ENCODE measurements around the gene CLCN6.

CLCN6 gene
- 19.5 to 43.0 (median 25.0) reads per million in 9 experiments for total RNA-seq

GRCh38 chr1:11805422-11806306 lies at the start of gene CLCN6, which contains the start of gene MTHFR:
Gene CLCN6 (plus strand): TSS chr1:11806191. CDS start chr1:11806263, 72 bp downstream.
Gene MTHFR (minus strand): TSS chr1:11805964. CDS start chr1:11803116, 2,848 bp downstream.
- H3K4me1 Mint-ChIP-seq (ENCODE audit: low read depth in 2 of 2) = peaks cover 46 to 53% of the 10 kb centered on the region in 2 donors
- ATAC-seq (replicated peaks) (peak; percentile 84), DNase-seq (peak; percentile 96 to 97 (median 96))
- H3K36me3 Mint-ChIP-seq (ENCODE audit: insufficient read depth) = peaks cover 24% of the 10 kb centered on the region
- no peaks in the 10 kb centered on the region for H3K9me3 Mint-ChIP-seq
- H3K27ac Mint-ChIP-seq = peak within 1 kb of the TSS; percentile 92 to 94
- H3K4me3 Mint-ChIP-seq = peak within 1 kb of the TSS; percentile 92 to 96
- no peaks in the 10 kb centered on the region for H3K27me3 Mint-ChIP-seq

- H3K4me1 Mint-ChIP-seq (ENCODE audit: low read depth in 2 of 2) = peaks cover 10 to 11% of the 10 kb centered on the region in 2 donors
- no peak for DNase-seq
- H3K36me3 Mint-ChIP-seq (ENCODE audit: insufficient read depth) = peaks cover 6% of the 10 kb centered on the region
- no peak overlapping the region for H3K4me3 Mint-ChIP-seq
- ATAC-seq (replicated peaks) = no peak
- H3K9me3 Mint-ChIP-seq = no peaks in the 10 kb centered on the region
- H3K27ac Mint-ChIP-seq = no peak overlapping the region
- peaks cover 9 to 17% of the 10 kb centered on the region in 2 donors for H3K27me3 Mint-ChIP-seq
Observed at GRCh38 chr1:11757047-11757446, 48.9 kb upstream of the CLCN6 start.

GRCh38 chr1:11759791-11760190 lies 46.2 kb upstream of the CLCN6 start:
- H3K4me1 Mint-ChIP-seq (ENCODE audit: low read depth in 2 of 2) = peaks cover 2 to 4% of the 10 kb centered on the region in 2 donors
- ATAC-seq (replicated peaks) (no peak), DNase-seq (no peak)
- H3K9me3 Mint-ChIP-seq = no peaks in the 10 kb centered on the region
- H3K27ac Mint-ChIP-seq = no peak overlapping the region
- peaks cover 6% of the 10 kb centered on the region for H3K36me3 Mint-ChIP-seq (ENCODE audit: insufficient read depth)
- H3K4me3 Mint-ChIP-seq = peak overlapping the region in 1 of 2 donors; percentile 53
- H3K27me3 Mint-ChIP-seq = peaks cover 29 to 40% of the 10 kb centered on the region in 2 donors

- Mint-ChIP-seq H3K27me3 (peaks cover 29 to 50% of the 10 kb centered on the region in 2 donors), H3K36me3 (ENCODE audit: insufficient read depth) (peaks cover 6% of the 10 kb centered on the region), H3K9me3 (no peaks in the 10 kb centered on the region), H3K4me1 (ENCODE audit: low read depth in 2 of 2) (peaks cover 2 to 4% of the 10 kb centered on the region in 2 donors), H3K27ac (no peak overlapping the region), H3K4me3 (peak overlapping the region; percentile 4 to 40)
- no peak for ATAC-seq (replicated peaks)
- DNase-seq = no peak
Observed at GRCh38 chr1:11761285-11761684, 44.7 kb upstream of the CLCN6 start.

GRCh38 chr1:11761988-11762406 lies 44.0 kb upstream of the CLCN6 start, which contains the start of gene C1orf167:
Gene C1orf167 (plus strand): TSS chr1:11762193. CDS start chr1:11764401, 2,208 bp downstream.
- Mint-ChIP-seq H3K4me3 (peak within 1 kb of the TSS; percentile 40), H3K36me3 (ENCODE audit: insufficient read depth) (peaks cover 6% of the 10 kb centered on the region), H3K27me3 (peaks cover 29 to 50% of the 10 kb centered on the region in 2 donors), H3K9me3 (no peaks in the 10 kb centered on the region), H3K27ac (no peak within 1 kb of the TSS), H3K4me1 (ENCODE audit: low read depth in 2 of 2) (peaks cover 2 to 4% of the 10 kb centered on the region in 2 donors)
- ATAC-seq (replicated peaks) (peak; percentile 59), DNase-seq (peak in 1 of 3 experiments; percentile 9)

GRCh38 chr1:11764115-11764514 lies 41.9 kb upstream of the CLCN6 start:
- H3K36me3 Mint-ChIP-seq (ENCODE audit: insufficient read depth) = no peaks in the 10 kb centered on the region
- ATAC-seq (replicated peaks) (no peak), DNase-seq (no peak)
- H3K27me3 Mint-ChIP-seq = peaks cover 29 to 50% of the 10 kb centered on the region in 2 donors
- H3K27ac Mint-ChIP-seq = no peak overlapping the region
- no peaks in the 10 kb centered on the region for H3K9me3 Mint-ChIP-seq
- no peak overlapping the region for H3K4me3 Mint-ChIP-seq
- peaks cover 2 to 4% of the 10 kb centered on the region in 2 donors for H3K4me1 Mint-ChIP-seq (ENCODE audit: low read depth in 2 of 2)

GRCh38 chr1:11764519-11764918 lies 41.5 kb upstream of the CLCN6 start:
- peaks cover 2 to 4% of the 10 kb centered on the region in 2 donors for H3K4me1 Mint-ChIP-seq (ENCODE audit: low read depth in 2 of 2)
- H3K36me3 Mint-ChIP-seq (ENCODE audit: insufficient read depth) = no peaks in the 10 kb centered on the region
- H3K9me3 Mint-ChIP-seq = no peaks in the 10 kb centered on the region
- DNase-seq = no peak
- ATAC-seq (replicated peaks) = no peak
- H3K4me3 Mint-ChIP-seq = no peak overlapping the region
- no peak overlapping the region for H3K27ac Mint-ChIP-seq
- H3K27me3 Mint-ChIP-seq = peaks cover 29 to 50% of the 10 kb centered on the region in 2 donors

- Mint-ChIP-seq H3K27me3 (peaks cover 29 to 41% of the 10 kb centered on the region in 2 donors), H3K4me3 (no peak overlapping the region), H3K9me3 (no peaks in the 10 kb centered on the region), H3K36me3 (ENCODE audit: insufficient read depth) (no peaks in the 10 kb centered on the region), H3K4me1 (ENCODE audit: low read depth in 2 of 2) (peaks cover 2 to 4% of the 10 kb centered on the region in 2 donors), H3K27ac (no peak overlapping the region)
- no peak for ATAC-seq (replicated peaks)
- no peak for DNase-seq
Observed at GRCh38 chr1:11765661-11766428, 40.1 kb upstream of the CLCN6 start.

GRCh38 chr1:11766429-11766776 lies 39.6 kb upstream of the CLCN6 start:
- Mint-ChIP-seq H3K4me1 (ENCODE audit: low read depth in 2 of 2) (peaks cover 0 to 2% of the 10 kb centered on the region in 2 donors), H3K27me3 (peaks cover 23 to 39% of the 10 kb centered on the region in 2 donors), H3K36me3 (ENCODE audit: insufficient read depth) (no peaks in the 10 kb centered on the region), H3K9me3 (no peaks in the 10 kb centered on the region), H3K27ac (peak overlapping the region in 1 of 2 donors; percentile 49), H3K4me3 (no peak overlapping the region)
- ATAC-seq (replicated peaks) (no peak), DNase-seq (no peak)

GRCh38 chr1:11767922-11768704 lies 37.9 kb upstream of the CLCN6 start:
- H3K4me3 Mint-ChIP-seq = no peak overlapping the region
- H3K9me3 Mint-ChIP-seq = no peaks in the 10 kb centered on the region
- ATAC-seq (replicated peaks) (no peak), DNase-seq (no peak)
- H3K4me1 Mint-ChIP-seq (ENCODE audit: low read depth in 2 of 2) = no peaks in the 10 kb centered on the region
- H3K36me3 Mint-ChIP-seq (ENCODE audit: insufficient read depth) = no peaks in the 10 kb centered on the region
- no peak overlapping the region for H3K27ac Mint-ChIP-seq
- peaks cover 10 to 22% of the 10 kb centered on the region in 2 donors for H3K27me3 Mint-ChIP-seq

- Mint-ChIP-seq H3K27ac (no peak overlapping the region), H3K36me3 (ENCODE audit: insufficient read depth) (no peaks in the 10 kb centered on the region), H3K9me3 (no peaks in the 10 kb centered on the region), H3K4me3 (no peak overlapping the region), H3K27me3 (peaks cover 4 to 15% of the 10 kb centered on the region in 2 donors), H3K4me1 (ENCODE audit: low read depth in 2 of 2) (no peaks in the 10 kb centered on the region)
- ATAC-seq (replicated peaks) (no peak), DNase-seq (no peak)
Observed at GRCh38 chr1:11768821-11769220, 37.2 kb upstream of the CLCN6 start.

- no peak overlapping the region for H3K4me3 Mint-ChIP-seq
- no peaks in the 10 kb centered on the region for H3K4me1 Mint-ChIP-seq (ENCODE audit: low read depth in 2 of 2)
- no peak overlapping the region for H3K27ac Mint-ChIP-seq
- ATAC-seq (replicated peaks) = no peak
- H3K9me3 Mint-ChIP-seq = no peaks in the 10 kb centered on the region
- no peak for DNase-seq
- no peaks in the 10 kb centered on the region for H3K36me3 Mint-ChIP-seq (ENCODE audit: insufficient read depth)
- peaks cover under 1 to 11% of the 10 kb centered on the region in 2 donors for H3K27me3 Mint-ChIP-seq
Observed at GRCh38 chr1:11769274-11769673, 36.7 kb upstream of the CLCN6 start.

- Mint-ChIP-seq H3K9me3 (no peaks in the 10 kb centered on the region), H3K27ac (no peak overlapping the region), H3K36me3 (ENCODE audit: insufficient read depth) (no peaks in the 10 kb centered on the region), H3K4me3 (no peak overlapping the region), H3K4me1 (ENCODE audit: low read depth in 2 of 2) (no peaks in the 10 kb centered on the region), H3K27me3 (peaks cover 6 to 9% of the 10 kb centered on the region in 2 donors)
- no peak for ATAC-seq (replicated peaks)
- DNase-seq = no peak
Observed at GRCh38 chr1:11770011-11770410, 36.0 kb upstream of the CLCN6 start.
